Muscle layer of colon (tissue), 2 donors: ENCODE results near the gene RHOH.

Experiments used
- H3K27ac ChIP-seq: one replicate; pipeline ENCODE4 v1.7.0; 2013; ENCODE audit warnings: low read depth, mild to moderate bottlenecking, low read length, moderate library complexity
- H3K27me3 ChIP-seq, 2 donors: one replicate each; pipeline ENCODE4 v1.7.0; 2013; ENCODE audit warnings: low read length in 2 of 2, mild to moderate bottlenecking in 2 of 2; ENCODE audit not compliant: insufficient read depth in 2 of 2, control insufficient read depth in 1 of 2
- H3K36me3 ChIP-seq: one replicate; pipeline ENCODE4 v1.7.0; 2013; ENCODE audit warnings: mild to moderate bottlenecking, low read length; ENCODE audit not compliant: insufficient read depth
- H3K4me1 ChIP-seq: one replicate; pipeline ENCODE4 v1.7.0; 2013; ENCODE audit warnings: mild to moderate bottlenecking, low read length; ENCODE audit not compliant: insufficient read depth
- H3K4me3 ChIP-seq, 2 donors: one replicate each; pipeline ENCODE4 v1.7.0; 2013; ENCODE audit warnings: low read length in 2 of 2, low read depth in 1 of 2, mild to moderate bottlenecking in 1 of 2, moderate library complexity in 1 of 2
- H3K9ac ChIP-seq: one replicate; pipeline ENCODE4 v1.7.0; 2013; ENCODE audit warnings: low read length
- H3K9me3 ChIP-seq: one replicate; pipeline ENCODE4 v1.7.0; 2013; ENCODE audit warnings: mild to moderate bottlenecking, low read length
- donor health status: abdominal sarcoma.
- donor health status: Adenocarcinoma of cecum.

RHOH gene

DNA sequence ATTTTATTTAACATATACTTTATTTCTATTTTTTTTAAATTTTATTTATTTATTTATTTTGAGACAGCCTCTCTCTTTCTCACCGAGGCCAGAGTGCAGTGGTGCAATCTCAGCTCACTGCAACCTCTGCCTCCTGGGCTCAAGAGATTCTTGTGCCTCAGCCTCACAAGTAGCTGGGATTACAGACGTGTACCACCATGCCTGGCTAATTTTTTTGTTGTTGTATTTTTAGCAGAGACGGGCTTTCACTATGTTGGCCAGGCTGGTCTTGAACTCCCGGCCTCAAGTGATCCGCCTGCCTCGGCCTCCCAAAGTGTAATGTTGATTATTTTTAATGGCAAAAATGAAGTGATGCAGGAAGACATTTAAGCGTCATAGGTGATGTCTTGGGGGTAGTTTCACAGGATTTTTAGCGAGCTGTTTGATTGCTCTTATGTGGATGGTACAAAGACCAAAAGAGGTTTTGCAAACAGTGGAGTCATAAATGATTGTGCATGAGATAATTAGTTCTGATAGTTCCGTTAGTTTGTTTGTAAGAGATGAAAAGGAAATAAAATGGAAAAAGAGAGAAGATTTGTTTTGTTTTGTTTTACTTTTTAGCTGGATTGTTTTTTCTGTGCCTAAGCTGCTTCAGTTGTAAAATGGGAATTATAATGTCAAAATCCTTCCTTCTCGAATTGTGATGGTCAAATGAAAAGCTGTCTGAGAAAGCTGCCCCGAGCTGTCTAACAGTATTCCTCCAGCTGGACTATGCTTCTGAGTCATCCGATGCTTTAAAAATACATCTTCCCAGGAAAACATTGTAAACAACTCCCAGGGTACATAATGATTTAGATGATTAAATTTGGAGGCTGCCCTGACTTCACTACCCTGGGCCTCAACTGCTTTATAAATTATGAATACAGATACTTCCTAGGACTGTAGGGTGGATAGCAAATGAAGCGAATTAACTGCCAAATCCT is 14.7 kb downstream of the RHOH start:
- Histone ChIP-seq H3K36me3 (no peaks in the 10 kb centered on the region), H3K4me3 (no peak overlapping the region), H3K27ac (no peak overlapping the region), H3K27me3 (no peaks in the 10 kb centered on the region), H3K9me3 (no peaks in the 10 kb centered on the region), H3K4me1 (no peaks in the 10 kb centered on the region), H3K9ac (no peak overlapping the region)

- no peaks in the 10 kb centered on the region for H3K9me3 ChIP-seq
- H3K9ac ChIP-seq = no peak overlapping the region
- no peak overlapping the region for H3K27ac ChIP-seq
- no peak overlapping the region for H3K4me3 ChIP-seq
- H3K36me3 ChIP-seq = no peaks in the 10 kb centered on the region
- no peaks in the 10 kb centered on the region for H3K4me1 ChIP-seq
- H3K27me3 ChIP-seq = no peaks in the 10 kb centered on the region
Measured at GRCh38 chr4:40212674-40213527, 16.1 kb downstream of the RHOH start.

- Histone ChIP-seq H3K36me3 (no peaks in the 10 kb centered on the region), H3K27ac (no peak overlapping the region), H3K4me3 (no peak overlapping the region), H3K9ac (no peak overlapping the region), H3K9me3 (no peaks in the 10 kb centered on the region), H3K27me3 (no peaks in the 10 kb centered on the region), H3K4me1 (no peaks in the 10 kb centered on the region)
Measured at GRCh38 chr4:40214038-40214437, 17.2 kb downstream of the RHOH start.

- H3K4me1 ChIP-seq = no peaks in the 10 kb centered on the region
- H3K36me3 ChIP-seq = no peaks in the 10 kb centered on the region
- no peak overlapping the region for H3K4me3 ChIP-seq
- no peak overlapping the region for H3K27ac ChIP-seq
- no peaks in the 10 kb centered on the region for H3K9me3 ChIP-seq
- H3K9ac ChIP-seq = no peak overlapping the region
- no peaks in the 10 kb centered on the region for H3K27me3 ChIP-seq
Measured at GRCh38 chr4:40214661-40215418, 18.0 kb downstream of the RHOH start.

- no peak overlapping the region for H3K27ac ChIP-seq
- H3K9ac ChIP-seq = no peak overlapping the region
- no peaks in the 10 kb centered on the region for H3K27me3 ChIP-seq
- H3K4me1 ChIP-seq = no peaks in the 10 kb centered on the region
- no peak overlapping the region for H3K4me3 ChIP-seq
- H3K9me3 ChIP-seq = no peaks in the 10 kb centered on the region
- no peaks in the 10 kb centered on the region for H3K36me3 ChIP-seq
Measured at GRCh38 chr4:40216622-40217366, 20.0 kb downstream of the RHOH start.

GRCh38 chr4:40221744-40222143 is 24.9 kb downstream of the RHOH start:
- H3K36me3 ChIP-seq = no peaks in the 10 kb centered on the region
- no peaks in the 10 kb centered on the region for H3K9me3 ChIP-seq
- no peak overlapping the region for H3K9ac ChIP-seq
- H3K4me3 ChIP-seq = no peak overlapping the region
- no peaks in the 10 kb centered on the region for H3K27me3 ChIP-seq
- H3K27ac ChIP-seq = no peak overlapping the region
- H3K4me1 ChIP-seq = no peaks in the 10 kb centered on the region

DNA sequence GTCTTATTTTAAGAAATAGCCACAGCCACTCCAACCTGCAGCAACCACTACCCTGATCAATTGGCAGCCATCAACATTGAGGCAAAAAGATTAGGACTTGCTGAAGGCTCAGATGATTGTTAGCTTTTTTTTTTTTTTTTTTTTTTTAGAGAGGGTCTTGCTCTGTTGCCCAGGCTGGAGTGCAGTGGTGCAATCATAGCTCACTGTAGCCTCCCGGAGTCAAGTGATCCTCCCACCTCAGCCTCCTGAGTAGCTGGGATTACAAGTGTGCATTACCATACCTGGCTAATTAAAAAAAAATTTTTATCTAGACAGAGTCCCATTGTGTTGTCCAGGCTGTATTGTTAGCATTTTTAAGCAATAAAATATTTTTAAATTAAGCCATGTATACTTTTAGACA is 26.5 kb downstream of the RHOH start:
- Histone ChIP-seq H3K4me1 (no peaks in the 10 kb centered on the region), H3K4me3 (no peak overlapping the region), H3K9ac (no peak overlapping the region), H3K27ac (no peak overlapping the region), H3K36me3 (no peaks in the 10 kb centered on the region), H3K9me3 (no peaks in the 10 kb centered on the region), H3K27me3 (no peaks in the 10 kb centered on the region)

DNA sequence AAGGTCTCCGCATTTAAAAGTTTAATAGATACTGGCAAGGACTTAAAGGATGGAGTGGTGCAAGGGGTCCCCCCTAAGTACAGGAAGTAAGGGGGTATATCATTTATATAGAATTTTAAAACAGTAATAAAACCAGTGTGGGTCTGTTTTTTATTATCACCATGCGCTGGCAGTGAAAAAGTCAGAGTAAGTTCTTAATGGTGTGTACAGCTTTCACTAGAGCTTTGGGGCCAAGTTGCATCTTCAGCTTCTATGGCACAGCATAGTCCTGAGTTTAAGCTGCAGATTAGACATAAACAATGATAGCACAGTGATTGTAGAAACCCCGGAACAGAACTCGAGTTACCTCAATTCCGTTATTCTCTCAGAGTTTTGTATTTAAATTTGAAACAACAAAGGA is 27.6 kb downstream of the RHOH start:
- Histone ChIP-seq H3K27me3 (no peaks in the 10 kb centered on the region), H3K36me3 (no peaks in the 10 kb centered on the region), H3K9me3 (no peaks in the 10 kb centered on the region), H3K4me1 (no peaks in the 10 kb centered on the region), H3K4me3 (no peak overlapping the region), H3K9ac (no peak overlapping the region), H3K27ac (no peak overlapping the region)

- H3K27ac ChIP-seq = no peak overlapping the region
- no peaks in the 10 kb centered on the region for H3K27me3 ChIP-seq
- no peaks in the 10 kb centered on the region for H3K4me1 ChIP-seq
- no peak overlapping the region for H3K4me3 ChIP-seq
- no peak overlapping the region for H3K9ac ChIP-seq
- H3K36me3 ChIP-seq = no peaks in the 10 kb centered on the region
- no peaks in the 10 kb centered on the region for H3K9me3 ChIP-seq
Measured at GRCh38 chr4:40225497-40225896, 28.7 kb downstream of the RHOH start.

- H3K4me3 ChIP-seq = no peak overlapping the region
- H3K27me3 ChIP-seq = no peaks in the 10 kb centered on the region
- no peak overlapping the region for H3K27ac ChIP-seq
- no peaks in the 10 kb centered on the region for H3K9me3 ChIP-seq
- no peak overlapping the region for H3K9ac ChIP-seq
- H3K4me1 ChIP-seq = no peaks in the 10 kb centered on the region
- H3K36me3 ChIP-seq = no peaks in the 10 kb centered on the region
Measured at GRCh38 chr4:40227284-40227683, 30.5 kb downstream of the RHOH start.
